Transverse colon (tissue), 4 donors: ENCODE results near the gene RBM3. TPM values are rescaled to one million over a fixed set of nuclear protein-coding genes. Genes with fewer than 3 reads are reported as not detected.
"Not testable (repeated sequence)": the region's sequence is repeated elsewhere in the genome, so short reads cannot be mapped to it uniquely, and the experiment has no call there.

ENCODE experiments used
- DNase-seq: peaks from one replicate; pipeline ENCODE4 v3.0.0-alpha.2; 2019
- H3K27ac ChIP-seq, 4 donors: fragments of 200-600 bp; sonication (generic); 2 replicates each; pipeline ENCODE4 v1.5.1; 2016 to 2018; ENCODE audit warnings: inconsistent platforms in 4 of 4
- H3K27me3 ChIP-seq: fragments of 200-600 bp; sonication (generic); 2 replicates; pipeline ENCODE4 v1.5.1; 2017; ENCODE audit warnings: inconsistent platforms
- H3K36me3 ChIP-seq, 4 donors: fragments of 200-600 bp; sonication (generic); 2 replicates each; pipeline ENCODE4 v1.5.1; 2017 to 2019; ENCODE audit warnings: inconsistent platforms in 4 of 4
- H3K4me1 ChIP-seq, 4 donors: fragments of 200-600 bp; sonication (generic); 2 replicates each; pipeline ENCODE4 v1.5.1; 2017 to 2020; ENCODE audit warnings: inconsistent platforms in 4 of 4
- H3K4me3 ChIP-seq, 4 donors: fragments of 200-600 bp; sonication (generic); 1 replicate in 1 of 4; 2 replicates in 3 of 4; pipeline versions ENCODE4 v1.5.1 to v1.6.1; 2017 to 2019; ENCODE audit warnings: inconsistent platforms in 4 of 4
- H3K9me3 ChIP-seq, 2 donors: fragments of 200-600 bp; sonication (generic); 2 replicates each; pipeline ENCODE4 v1.5.1; 2017 to 2019; ENCODE audit warnings: inconsistent platforms in 2 of 2
- EP300 ChIP-seq: sonication (generic); formaldehyde crosslinking; IDR thresholded peaks from one replicate; pipeline ENCODE4 v1.6.1; 2017; ENCODE audit warnings: antibody characterized with exemption, low read depth
- POLR2A ChIP-seq: fragments of 450-650 bp; IDR thresholded peaks from one replicate; pipeline ENCODE4 v1.6.1; 2016; ENCODE audit warnings: antibody characterized with exemption, mild to moderate bottlenecking, moderate library complexity
- POLR2AphosphoS5 ChIP-seq, 3 donors: sonication (generic); formaldehyde crosslinking; IDR thresholded peaks; one replicate each; pipeline ENCODE4 v1.6.1; 2016; ENCODE audit warnings: antibody characterized with exemption in 3 of 3
- WGBS, 2 donors: methylation state at CpG; one replicate each; pipeline ENCODE4 v1.1.5; 2018; ENCODE audit warnings: low coverage in 1 of 2; 5-methylcytosine and 5-hydroxymethylcytosine counted together
- in situ Hi-C, 4 donors: fragments of 200-750 bp; cut with MboI; loops; one replicate each; pipeline versions ENCODE4 v1.15.0 to v1.15.1; 2017; ENCODE audit warnings: low sequenced_read_pairs in 3 of 4, low pct_ligation_motif_present in 1 of 4, low pct_unique_long_range_greater_than_20kb in 1 of 4
- intact Hi-C: fragments of 100-400 bp; cut with DNase I; formaldehyde crosslinking; loops from one replicate; pipeline ENCODE4 v1.15.1; 2023; ENCODE audit warnings: low total_unique reads
- total RNA-seq, 4 donors: library from RNA; depleted of rRNA; stranded (reverse); fragments of >200 nt; gene quantifications; one replicate each; pipeline ENCODE4 v1.1.0, GENCODE V29; 2016
- TF ChIP-seq, protein P1 (sequence below), 5 experiments: fragments of 200-600 bp in 3 of 5; fragments of 450-650 bp in 2 of 5; sonication (generic) in 3 of 5; IDR thresholded peaks; 1 replicate in 2 of 5; 2 replicates in 3 of 5; pipeline ENCODE4 v1.5.1; 2016 to 2017; ENCODE audit warnings: antibody characterized with exemption in 5 of 5, inconsistent platforms in 3 of 5, mild to moderate bottlenecking in 2 of 5, moderate library complexity in 1 of 5

RBM3 gene
- 100 to 1,000 TPM in 3 of 4 donors, 10 to 100 TPM in 1; 65.7 to 157 (median 127) TPM for total RNA-seq

DNA sequence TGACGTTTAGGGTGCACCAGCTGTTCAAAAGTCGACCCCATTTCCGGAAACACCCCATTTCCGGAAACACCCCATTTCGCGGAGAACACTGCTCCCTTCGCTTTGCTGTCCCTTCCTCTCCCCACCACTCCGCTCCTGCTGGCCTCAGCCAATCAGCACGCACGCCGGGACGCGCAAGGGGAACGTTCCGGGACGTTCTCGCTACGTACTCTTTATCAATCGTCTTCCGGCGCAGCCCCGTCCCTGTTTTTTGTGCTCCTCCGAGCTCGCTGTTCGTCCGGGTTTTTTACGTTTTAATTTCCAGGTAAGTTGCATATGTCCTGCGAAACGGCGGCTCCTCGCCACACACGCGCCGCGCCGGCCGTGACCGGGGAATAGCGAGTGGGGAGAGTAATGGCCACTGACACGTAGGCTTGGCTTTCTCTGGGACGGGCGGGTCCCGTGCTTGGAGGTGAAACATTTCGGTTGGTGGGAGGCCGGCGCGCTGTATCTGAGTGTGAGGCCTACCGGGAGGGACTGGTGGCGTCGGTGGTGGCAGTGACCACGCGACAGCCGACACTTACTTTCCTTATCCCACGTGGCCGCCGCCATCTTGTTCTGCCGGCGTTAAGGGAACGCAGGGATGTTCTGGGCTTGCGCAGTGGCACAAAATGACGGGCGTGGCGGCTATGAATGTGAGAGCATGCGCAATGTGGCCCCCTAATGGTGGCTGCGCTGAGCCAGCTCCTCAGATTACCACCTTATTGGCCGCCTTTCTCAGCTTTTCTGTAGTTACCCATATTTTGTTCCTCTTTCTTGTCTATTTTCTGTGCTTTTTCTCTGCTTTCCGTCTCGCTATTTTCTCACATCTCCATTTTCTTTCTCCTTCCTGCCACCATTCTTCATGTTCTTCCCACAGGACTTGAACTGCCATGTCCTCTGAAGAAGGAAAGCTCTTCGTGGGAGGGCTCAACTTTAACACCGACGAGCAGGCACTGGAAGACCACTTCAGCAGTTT is at the start of gene RBM3:
RBM3 (plus strand) TSS at position 215 of the 997 bp plus-strand sequence; CDS start at position 912, 697 bp downstream.
- peak within 1 kb of the TSS; percentile 96 to 99 (median 98) for H3K27ac ChIP-seq
- peak; percentile 85 to 94 (median 94) for TF ChIP-seq POLR2AphosphoS5 (IDR thresholded peaks at IDR 0.05)
- peak; percentile 91 for TF ChIP-seq POLR2A
- TF ChIP-seq, protein P1, sequence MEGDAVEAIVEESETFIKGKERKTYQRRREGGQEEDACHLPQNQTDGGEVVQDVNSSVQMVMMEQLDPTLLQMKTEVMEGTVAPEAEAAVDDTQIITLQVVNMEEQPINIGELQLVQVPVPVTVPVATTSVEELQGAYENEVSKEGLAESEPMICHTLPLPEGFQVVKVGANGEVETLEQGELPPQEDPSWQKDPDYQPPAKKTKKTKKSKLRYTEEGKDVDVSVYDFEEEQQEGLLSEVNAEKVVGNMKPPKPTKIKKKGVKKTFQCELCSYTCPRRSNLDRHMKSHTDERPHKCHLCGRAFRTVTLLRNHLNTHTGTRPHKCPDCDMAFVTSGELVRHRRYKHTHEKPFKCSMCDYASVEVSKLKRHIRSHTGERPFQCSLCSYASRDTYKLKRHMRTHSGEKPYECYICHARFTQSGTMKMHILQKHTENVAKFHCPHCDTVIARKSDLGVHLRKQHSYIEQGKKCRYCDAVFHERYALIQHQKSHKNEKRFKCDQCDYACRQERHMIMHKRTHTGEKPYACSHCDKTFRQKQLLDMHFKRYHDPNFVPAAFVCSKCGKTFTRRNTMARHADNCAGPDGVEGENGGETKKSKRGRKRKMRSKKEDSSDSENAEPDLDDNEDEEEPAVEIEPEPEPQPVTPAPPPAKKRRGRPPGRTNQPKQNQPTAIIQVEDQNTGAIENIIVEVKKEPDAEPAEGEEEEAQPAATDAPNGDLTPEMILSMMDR (IDR thresholded peaks at IDR 0.05), result peak; percentile 37 to 64 (median 42)
- peak; percentile 1 for TF ChIP-seq EP300

DNA sequence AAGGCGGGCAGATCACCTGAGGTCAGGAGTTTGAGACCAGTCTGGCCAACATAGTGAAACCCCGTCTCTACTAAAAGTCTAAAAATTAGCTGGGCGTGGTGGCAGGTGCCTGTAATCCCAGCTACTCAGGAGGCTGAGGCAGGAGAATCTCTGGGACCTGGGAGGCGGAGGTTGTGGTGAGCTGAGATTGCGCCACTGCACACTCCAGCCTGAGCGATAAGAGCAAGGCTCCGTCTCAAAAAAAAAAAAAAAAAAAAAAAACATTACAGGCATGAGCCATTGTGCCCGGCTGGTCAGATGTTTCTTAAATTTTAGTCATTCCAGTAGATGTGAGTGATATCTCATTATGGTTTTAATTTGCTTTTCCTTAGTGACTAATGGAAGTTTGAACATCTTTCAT is 48.4 kb upstream of the RBM3 start:
- in situ Hi-C loops, H3K36me3 ChIP-seq, H3K4me3 ChIP-seq, H3K9me3 ChIP-seq, H3K27me3 ChIP-seq, intact Hi-C loops, H3K4me1 ChIP-seq, DNase-seq, H3K27ac ChIP-seq: not testable (repeated sequence)
- WGBS, 2 donors, result 80 to 93% methylated on average over 1 to 8 of the region's 8 CpGs

More for the DNA sequence above, at the start of gene RBM3:
- no peaks in the 10 kb centered on the region for H3K27me3 ChIP-seq
- DNase-seq, result peak; percentile 94
- intact Hi-C loops (no loop called here), in situ Hi-C loops (no loop called here)
- no peaks in the 10 kb centered on the region for H3K9me3 ChIP-seq
- H3K36me3 ChIP-seq, result peaks cover 0 to 16% (median 5%) of the 10 kb centered on the region in 4 donors
- WGBS, 2 donors, result 40% methylated on average over 71 of the region's 71 CpGs; no CpG with 5 or more reads in 1 of the 2 donors
- H3K4me1 ChIP-seq, result peaks cover 9 to 15% (median 12%) of the 10 kb centered on the region in 4 donors
- H3K4me3 ChIP-seq, result peak within 1 kb of the TSS; percentile 51 to 90 (median 74)

DNA sequence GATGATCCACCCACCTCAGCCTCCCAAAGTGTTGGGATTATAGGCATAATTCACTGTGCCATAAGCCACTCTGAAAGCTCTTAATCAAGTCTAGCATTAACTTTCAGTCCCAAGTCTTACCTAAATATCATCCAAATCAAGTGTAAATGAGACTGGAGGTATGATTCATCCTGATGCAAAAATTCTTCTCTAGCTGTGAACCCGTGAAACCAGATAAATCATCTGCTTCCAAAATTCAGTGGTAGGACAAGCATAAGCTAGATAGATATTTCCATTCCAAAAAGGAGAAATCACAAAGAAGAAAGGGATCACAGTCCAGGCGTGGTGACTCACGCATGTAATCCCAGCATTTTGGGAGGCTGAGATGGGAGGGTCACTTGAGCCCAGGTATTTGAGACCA is 43.5 kb upstream of the RBM3 start:
- 87% methylated on average over 3 of the region's 3 CpGs; no CpG with 5 or more reads in 1 of the 2 donors for WGBS, 2 donors
- no peak overlapping the region for H3K4me3 ChIP-seq
- DNase-seq, result no peak
- no peaks in the 10 kb centered on the region for H3K4me1 ChIP-seq
- in situ Hi-C loops, result no loop called here
- no peaks in the 10 kb centered on the region for H3K36me3 ChIP-seq
- peak overlapping the region in 3 of 4 donors; percentile 58 to 78 (median 66) for H3K27ac ChIP-seq
- intact Hi-C loops, result no loop called here
- H3K9me3 ChIP-seq, result no peaks in the 10 kb centered on the region
- no peaks in the 10 kb centered on the region for H3K27me3 ChIP-seq
- no peak for TF ChIP-seq POLR2A
- no peak for TF ChIP-seq POLR2AphosphoS5 (IDR thresholded peaks at IDR 0.05)
- no peak for TF ChIP-seq EP300
- TF ChIP-seq, protein P1 (IDR thresholded peaks at IDR 0.05), result no peak

DNA sequence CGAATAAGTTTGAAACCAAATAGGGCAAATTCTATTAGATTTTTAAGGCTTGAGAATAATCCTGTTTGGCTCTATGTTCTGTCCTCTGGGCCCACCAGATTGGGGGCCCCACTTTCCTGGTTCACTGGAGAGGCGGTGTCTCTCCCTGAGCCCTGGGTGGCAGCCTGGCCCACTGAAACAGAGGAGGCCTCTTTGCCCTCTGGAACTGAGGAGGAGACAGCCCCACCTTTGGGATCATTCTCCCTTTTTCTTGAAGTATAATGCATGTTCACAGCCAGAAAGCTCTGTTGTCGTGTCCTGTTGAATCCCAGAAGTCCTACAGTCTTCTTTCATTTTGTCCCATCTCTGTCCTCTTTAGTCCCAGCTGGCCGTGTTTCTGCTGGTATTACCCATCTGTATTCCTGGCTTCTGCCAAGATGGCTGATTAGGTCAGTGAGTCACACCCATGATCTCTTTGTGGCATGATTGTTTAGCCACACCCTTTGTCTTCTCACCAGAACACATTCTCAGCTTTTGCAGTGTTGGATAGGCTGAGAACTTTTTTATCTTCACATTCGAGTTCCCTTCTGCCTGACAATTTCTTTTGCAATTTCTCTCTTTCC is 42.8 kb upstream of the RBM3 start:
- intact Hi-C loops (no loop called here), in situ Hi-C loops (no loop called here)
- H3K4me3 ChIP-seq, result no peak overlapping the region
- no peaks in the 10 kb centered on the region for H3K9me3 ChIP-seq
- 0 to 55% methylated on average over 1 to 5 of the region's 5 CpGs for WGBS, 2 donors
- peak overlapping the region; percentile 43 to 78 (median 62) for H3K27ac ChIP-seq
- DNase-seq, result no peak
- H3K4me1 ChIP-seq, result no peaks in the 10 kb centered on the region
- no peaks in the 10 kb centered on the region for H3K27me3 ChIP-seq
- no peaks in the 10 kb centered on the region for H3K36me3 ChIP-seq
- no peak for TF ChIP-seq POLR2A
- no peak for TF ChIP-seq EP300
- TF ChIP-seq POLR2AphosphoS5 (IDR thresholded peaks at IDR 0.05), result peak in 1 of 3 donors; percentile 8

DNA sequence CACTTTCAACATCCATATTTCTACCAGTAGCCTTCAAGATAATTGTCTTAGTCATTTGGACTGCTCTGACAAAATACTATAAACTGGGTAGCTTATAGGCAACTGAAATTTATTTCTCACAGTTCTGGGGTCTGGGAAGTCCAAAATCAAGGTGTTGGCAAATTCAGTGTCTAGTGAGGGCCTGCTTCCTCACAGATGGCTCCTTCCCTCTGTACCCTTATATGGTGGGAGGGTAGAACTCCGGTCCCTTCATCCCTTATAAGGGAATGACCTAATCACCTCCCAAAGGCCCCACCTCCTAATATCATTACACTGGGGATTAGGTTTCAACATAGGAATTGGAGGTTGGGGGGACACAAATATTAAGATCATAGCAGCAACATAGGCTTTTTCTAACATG is 42.1 kb upstream of the RBM3 start:
- no peak overlapping the region for H3K4me3 ChIP-seq
- in situ Hi-C loops, result no loop called here

More for the DNA sequence above, 42.1 kb upstream of the RBM3 start:
- no peak for TF ChIP-seq POLR2AphosphoS5 (IDR thresholded peaks at IDR 0.05)
- TF ChIP-seq, protein P1 (IDR thresholded peaks at IDR 0.05), result no peak
- no peak for TF ChIP-seq EP300
- TF ChIP-seq POLR2A, result no peak
- no peaks in the 10 kb centered on the region for H3K27me3 ChIP-seq
- peak overlapping the region; percentile 30 to 78 (median 62) for H3K27ac ChIP-seq
- 60% methylated on average over 1 of the region's 1 CpG; no CpG with 5 or more reads in 1 of the 2 donors for WGBS, 2 donors
- DNase-seq, result no peak
- intact Hi-C loops, result no loop called here
- no peaks in the 10 kb centered on the region for H3K9me3 ChIP-seq
- no peaks in the 10 kb centered on the region for H3K36me3 ChIP-seq
- H3K4me1 ChIP-seq, result no peaks in the 10 kb centered on the region
